ENCODE results near the gene BEX4.

BEX4 gene

GRCh38 chrX:103240155-103240554, 25.2 kb downstream of the BEX4 start:
- DNase-seq = no peak

DNA sequence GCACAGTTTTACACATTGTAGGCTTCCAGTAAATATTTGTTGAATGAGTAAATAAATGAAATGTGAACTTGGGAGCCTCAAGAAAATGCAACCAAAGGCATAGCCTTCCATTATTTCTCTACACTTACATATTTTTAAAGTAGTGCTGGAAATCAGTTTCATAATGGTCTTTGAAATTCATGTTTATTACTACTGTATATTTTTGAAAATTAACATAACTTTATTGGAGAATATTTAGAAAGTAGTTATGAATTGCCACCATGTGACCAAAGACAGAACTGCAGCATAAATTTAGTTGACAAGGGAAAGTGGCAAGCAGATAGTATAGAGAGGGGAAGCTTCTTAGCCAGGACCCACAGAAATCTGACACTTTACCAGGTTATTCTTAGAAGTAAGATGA, 33.6 kb downstream of the BEX4 start:
- DNase-seq = peak; percentile 37

DNA sequence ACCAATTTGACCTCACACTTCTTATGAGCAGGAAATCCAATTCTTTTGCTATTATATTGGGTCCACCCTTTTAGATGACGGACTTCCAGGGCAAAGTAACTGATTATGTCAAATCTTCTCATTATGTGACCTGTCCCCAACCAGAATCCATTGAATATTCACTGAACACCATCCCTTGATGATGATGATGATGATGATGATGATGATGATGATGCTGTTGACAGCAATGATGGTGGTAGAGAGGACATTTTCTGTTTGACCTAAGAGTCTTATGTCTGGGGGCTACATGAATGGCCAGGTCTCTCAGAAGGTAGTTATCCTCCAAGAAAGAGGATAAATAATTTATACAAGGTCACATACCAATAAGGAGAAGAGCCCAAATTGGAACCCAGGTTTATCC, 34.9 kb downstream of the BEX4 start:
- no peak for DNase-seq

- no peak for DNase-seq
These were observed 36.1 kb downstream of the BEX4 start for GRCh38 chrX:103250977-103251376.

GRCh38 chrX:103253608-103254007, 38.7 kb downstream of the BEX4 start:
- DNase-seq = peak; percentile 10

GRCh38 chrX:103254171-103254824, 39.4 kb downstream of the BEX4 start:
- peak; percentile 7 for DNase-seq

DNA sequence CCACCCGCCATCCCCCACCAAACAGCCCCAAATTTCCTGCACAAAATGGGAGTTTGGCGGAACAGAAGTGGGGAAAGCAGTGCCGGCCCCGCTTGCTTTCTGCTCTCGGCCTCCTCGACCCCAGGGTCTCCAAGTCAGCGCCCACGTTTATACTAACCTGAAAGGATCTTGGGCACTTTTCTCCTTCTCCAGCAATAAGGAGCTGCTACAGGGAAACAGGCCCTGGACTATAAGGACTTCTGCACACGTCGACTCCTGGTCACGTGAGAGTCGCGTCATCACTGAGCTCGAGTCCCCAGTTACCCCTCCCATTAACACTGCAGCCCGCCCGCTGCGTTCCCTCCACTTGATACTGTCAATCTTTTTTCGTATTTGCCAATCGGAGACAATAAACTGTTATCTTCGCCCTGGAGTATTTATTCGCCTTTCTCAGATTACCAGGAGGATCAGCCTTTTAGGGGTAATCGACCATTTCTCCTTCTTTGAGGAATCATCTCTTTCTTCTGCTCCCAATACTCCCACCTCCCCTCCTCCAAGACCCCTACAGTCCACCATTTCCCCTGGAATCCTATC, 40.1 kb downstream of the BEX4 start, which contains the start of gene TCEAL8:
Gene TCEAL8, minus strand, starts transcription at position 235 of the 573 bp plus-strand sequence. CDS start 1,176 bp downstream, outside the sequence.
- DNase-seq = peak; percentile 68

GRCh38 chrX:103256651-103257050, 41.7 kb downstream of the BEX4 start:
- no peak for DNase-seq

GRCh38 chrX:103258275-103258674, 43.4 kb downstream of the BEX4 start:
- DNase-seq = no peak
